Measurements from ENCODE around the gene NXT2. TPM values are rescaled to one million over a fixed set of nuclear protein-coding genes. Genes with fewer than 3 reads are reported as not detected.

Gene NXT2
- total RNA-seq, 1 experiment from 2014 or later: 14.3 TPM

- intact Hi-C loops (cut with micrococcal nuclease): no loop called here
- Histone ChIP-seq H3K27me3 (ENCODE audit: insufficient read depth, low read length) (no peaks in the 10 kb centered on the region), H3K9me2 (ENCODE audit: insufficient read depth) (no peaks in the 10 kb centered on the region), H3K4me3 (replicated peaks in 1 of 2; ENCODE audit: low read depth in 1 of 2, low read length in 2 of 2) (no peak overlapping the region), H3K9ac (ENCODE audit: low read length) (no peak overlapping the region), H3K9me3 (ENCODE audit: control insufficient read depth in 1 of 2, insufficient read depth in 1 of 2, low read depth in 1 of 2, low read length in 2 of 2) (no peaks in the 10 kb centered on the region), H3K4me2 (ENCODE audit: low read length) (no peak overlapping the region), H4K20me1 (ENCODE audit: insufficient read depth) (no peaks in the 10 kb centered on the region), H3K27ac (ENCODE audit: low read depth, low read length) (no peak overlapping the region), H2AFZ (ENCODE audit: low read depth, low read length, poor library complexity, severe bottlenecking) (no peak overlapping the region), H3K4me1 (ENCODE audit: control insufficient read depth in 1 of 2, insufficient read depth in 2 of 2, low read length in 2 of 2) (no peaks in the 10 kb centered on the region), H3K79me2 (ENCODE audit: insufficient read depth, low read length) (no peaks in the 10 kb centered on the region), H3K36me3 (ENCODE audit: control insufficient read depth in 1 of 2, insufficient read depth in 2 of 2, low read length in 2 of 2) (no peaks in the 10 kb centered on the region)
- no peak for TF ChIP-seq CBX3 (IDR thresholded peaks at IDR 0.05; ENCODE audit: low read depth)
- TF ChIP-seq TCF7L2 (IDR thresholded peaks at IDR 0.05; ENCODE audit: borderline replicate concordance, extremely low read depth, insufficient read depth, insufficient read length): no peak
- TF ChIP-seq SIN3A (IDR thresholded peaks at IDR 0.05; ENCODE audit: low read depth): no peak
- TF ChIP-seq SP1 (IDR thresholded peaks at IDR 0.05; ENCODE audit: low read depth): no peak
- TF ChIP-seq ZNF274 (IDR thresholded peaks at IDR 0.05; ENCODE audit: low read depth, low read length): no peak
- no peak for TF ChIP-seq MAX (IDR thresholded peaks at IDR 0.05)
- TF ChIP-seq POLR2A (IDR thresholded peaks at IDR 0.05; ENCODE audit: borderline replicate concordance, extremely low read depth, insufficient read depth, insufficient read length): no peak
- TF ChIP-seq POLR2AphosphoS5 (IDR thresholded peaks at IDR 0.05; ENCODE audit: low read depth, low read length): no peak
- TF ChIP-seq CEBPB (IDR thresholded peaks at IDR 0.05; ENCODE audit: low read depth): no peak
- CTCF ChIA-PET: no interaction called here
- RAD21 ChIA-PET (ENCODE audit: low non-redundant PET in 1 of 2, low total read pairs in 2 of 2, uncharacterized antibody in 2 of 2, unreplicated experiment in 2 of 2): no interaction called here
- BruUV-seq (replicated peaks): no TSS peak
- POLR2A ChIA-PET: no interaction called here
- ATAC-seq (no peak), DNase-seq (ENCODE audit: low read depth, low spot score) (no peak)
Measured at GRCh38 chrX:109585488-109585887, 48.8 kb downstream of the NXT2 start.

- CTCF ChIA-PET: no interaction called here
- no peak for ATAC-seq
- intact Hi-C loops (cut with micrococcal nuclease): no loop called here
Measured at GRCh38 chrX:109590176-109590575, 53.5 kb downstream of the NXT2 start.

More at GRCh38 chrX:109590176-109590575, 53.5 kb downstream of the NXT2 start:
- no peaks in the 10 kb centered on the region for H3K9me2 ChIP-seq (ENCODE audit: insufficient read depth)
- no peak overlapping the region for H3K27ac ChIP-seq (ENCODE audit: low read depth, low read length)
- TF ChIP-seq POLR2A (IDR thresholded peaks at IDR 0.05; ENCODE audit: borderline replicate concordance, extremely low read depth, insufficient read depth, insufficient read length) (no peak), YY1 (IDR thresholded peaks at IDR 0.05; ENCODE audit: extremely low read depth, insufficient replicate concordance, low read depth, low read length) (no peak), FOSL1 (IDR thresholded peaks at IDR 0.05; ENCODE audit: low read depth) (no peak), ELF1 (IDR thresholded peaks at IDR 0.05; ENCODE audit: borderline replicate concordance, low read depth) (no peak)
- H3K36me3 ChIP-seq (ENCODE audit: control insufficient read depth in 1 of 2, insufficient read depth in 2 of 2, low read length in 2 of 2): no peaks in the 10 kb centered on the region
- no TSS peak for BruUV-seq (replicated peaks)
- no peak for DNase-seq (ENCODE audit: low read depth, low spot score)
- no peaks in the 10 kb centered on the region for H3K27me3 ChIP-seq (ENCODE audit: insufficient read depth, low read length)
- H2AFZ ChIP-seq (ENCODE audit: low read depth, low read length, poor library complexity, severe bottlenecking): no peak overlapping the region
- H3K4me2 ChIP-seq (ENCODE audit: low read length): no peak overlapping the region
- no peak overlapping the region for H3K4me3 ChIP-seq (replicated peaks in 1 of 2; ENCODE audit: low read depth in 1 of 2, low read length in 2 of 2)
- ChIA-PET POLR2A (no interaction called here), RAD21 (ENCODE audit: low non-redundant PET in 1 of 2, low total read pairs in 2 of 2, uncharacterized antibody in 2 of 2, unreplicated experiment in 2 of 2) (no interaction called here)
- H3K79me2 ChIP-seq (ENCODE audit: insufficient read depth, low read length): no peaks in the 10 kb centered on the region
- H3K4me1 ChIP-seq (ENCODE audit: control insufficient read depth in 1 of 2, insufficient read depth in 2 of 2, low read length in 2 of 2): no peaks in the 10 kb centered on the region
- H4K20me1 ChIP-seq (ENCODE audit: insufficient read depth): no peaks in the 10 kb centered on the region
- H3K9me3 ChIP-seq (ENCODE audit: control insufficient read depth in 1 of 2, insufficient read depth in 1 of 2, low read depth in 1 of 2, low read length in 2 of 2): no peaks in the 10 kb centered on the region
- H3K9ac ChIP-seq (ENCODE audit: low read length): no peak overlapping the region

Other genes starting within 250 kb of the NXT2 start
- not detected for gene GUCY2F, start 54.8 kb upstream of the NXT2 start, total RNA-seq (2021; ENCODE audit: unreplicated experiment)
- not detected for gene KCNE5, start 88.3 kb downstream of the NXT2 start, total RNA-seq (2021; ENCODE audit: unreplicated experiment)
- gene ACSL4, start 196.4 kb downstream of the NXT2 start, total RNA-seq (2021; ENCODE audit: unreplicated experiment): 50.5 TPM

Data from HCT116 (cell line).